ENCODE results near the gene FBXO38.

DNA sequence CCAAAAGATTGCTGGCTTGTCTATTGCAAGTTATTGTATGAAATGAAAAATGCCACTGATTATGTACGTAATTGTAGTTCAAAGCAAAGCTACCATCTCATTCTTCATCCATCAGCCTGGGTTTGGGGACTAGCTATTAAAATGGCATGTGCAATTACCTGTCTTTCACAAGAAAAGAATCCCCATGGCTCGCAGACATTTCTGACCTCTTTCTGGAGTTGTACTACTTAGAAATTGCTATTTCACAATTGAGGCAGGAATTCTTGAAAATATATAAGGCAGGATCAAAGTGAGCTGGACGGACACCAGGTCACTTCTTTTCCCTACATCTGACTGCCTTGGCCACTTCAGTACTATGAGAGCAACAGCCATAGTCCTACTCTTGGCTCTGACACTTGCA lies 48.5 kb upstream of the FBXO38 start, which contains the start of gene SPINK9:
- TF ChIP-seq, protein P1, sequence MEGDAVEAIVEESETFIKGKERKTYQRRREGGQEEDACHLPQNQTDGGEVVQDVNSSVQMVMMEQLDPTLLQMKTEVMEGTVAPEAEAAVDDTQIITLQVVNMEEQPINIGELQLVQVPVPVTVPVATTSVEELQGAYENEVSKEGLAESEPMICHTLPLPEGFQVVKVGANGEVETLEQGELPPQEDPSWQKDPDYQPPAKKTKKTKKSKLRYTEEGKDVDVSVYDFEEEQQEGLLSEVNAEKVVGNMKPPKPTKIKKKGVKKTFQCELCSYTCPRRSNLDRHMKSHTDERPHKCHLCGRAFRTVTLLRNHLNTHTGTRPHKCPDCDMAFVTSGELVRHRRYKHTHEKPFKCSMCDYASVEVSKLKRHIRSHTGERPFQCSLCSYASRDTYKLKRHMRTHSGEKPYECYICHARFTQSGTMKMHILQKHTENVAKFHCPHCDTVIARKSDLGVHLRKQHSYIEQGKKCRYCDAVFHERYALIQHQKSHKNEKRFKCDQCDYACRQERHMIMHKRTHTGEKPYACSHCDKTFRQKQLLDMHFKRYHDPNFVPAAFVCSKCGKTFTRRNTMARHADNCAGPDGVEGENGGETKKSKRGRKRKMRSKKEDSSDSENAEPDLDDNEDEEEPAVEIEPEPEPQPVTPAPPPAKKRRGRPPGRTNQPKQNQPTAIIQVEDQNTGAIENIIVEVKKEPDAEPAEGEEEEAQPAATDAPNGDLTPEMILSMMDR (IDR thresholded peaks at IDR 0.05; ENCODE audit: low read length) = no peak
- no peak for TF ChIP-seq EZH2 (IDR thresholded peaks at IDR 0.05; ENCODE audit: borderline replicate concordance, low read length)
